Mammary epithelial cell (primary cell): ENCODE results near the gene COL23A1.

Source experiments
- EZH2 ChIP-seq: IDR thresholded peaks from 2 replicates; pipeline ENCODE4 v1.6.1; 2012; ENCODE audit warnings: low read length, inconsistent platforms, borderline replicate concordance
- TF ChIP-seq, protein P1 (sequence below), 2 donors: IDR thresholded peaks in 1 of 2; conservative IDR thresholded peaks in 1 of 2; 2 replicates each; pipeline ENCODE4 v1.5.1; 2011 to 2012; ENCODE audit warnings: inconsistent platforms in 2 of 2, low read length in 2 of 2, mild to moderate bottlenecking in 2 of 2, control low read depth in 1 of 2, low read depth in 1 of 2; ENCODE audit not compliant: insufficient read depth in 1 of 2; ENCODE audit errors: extremely low read depth in 1 of 2

DNA sequence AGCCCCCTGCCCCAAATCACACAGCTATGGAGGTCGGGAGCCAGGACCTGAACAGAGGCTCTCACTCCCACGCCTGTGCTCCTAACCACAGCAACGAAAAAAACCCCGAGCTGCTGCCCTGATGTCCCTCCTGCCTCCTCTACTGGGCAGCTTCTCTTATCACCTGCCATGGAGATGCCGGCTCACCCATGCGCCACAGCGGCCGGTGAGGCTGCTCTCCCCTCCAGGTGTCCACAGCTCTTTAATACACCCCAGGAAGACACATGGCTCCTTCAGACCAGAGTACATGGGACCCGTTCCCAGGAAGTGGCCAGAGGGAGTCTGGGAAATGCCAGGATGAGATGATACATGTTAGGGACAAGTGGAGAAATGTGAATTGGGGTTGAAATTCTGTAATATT, 110.9 kb downstream of the COL23A1 start:
- TF ChIP-seq, protein P1, sequence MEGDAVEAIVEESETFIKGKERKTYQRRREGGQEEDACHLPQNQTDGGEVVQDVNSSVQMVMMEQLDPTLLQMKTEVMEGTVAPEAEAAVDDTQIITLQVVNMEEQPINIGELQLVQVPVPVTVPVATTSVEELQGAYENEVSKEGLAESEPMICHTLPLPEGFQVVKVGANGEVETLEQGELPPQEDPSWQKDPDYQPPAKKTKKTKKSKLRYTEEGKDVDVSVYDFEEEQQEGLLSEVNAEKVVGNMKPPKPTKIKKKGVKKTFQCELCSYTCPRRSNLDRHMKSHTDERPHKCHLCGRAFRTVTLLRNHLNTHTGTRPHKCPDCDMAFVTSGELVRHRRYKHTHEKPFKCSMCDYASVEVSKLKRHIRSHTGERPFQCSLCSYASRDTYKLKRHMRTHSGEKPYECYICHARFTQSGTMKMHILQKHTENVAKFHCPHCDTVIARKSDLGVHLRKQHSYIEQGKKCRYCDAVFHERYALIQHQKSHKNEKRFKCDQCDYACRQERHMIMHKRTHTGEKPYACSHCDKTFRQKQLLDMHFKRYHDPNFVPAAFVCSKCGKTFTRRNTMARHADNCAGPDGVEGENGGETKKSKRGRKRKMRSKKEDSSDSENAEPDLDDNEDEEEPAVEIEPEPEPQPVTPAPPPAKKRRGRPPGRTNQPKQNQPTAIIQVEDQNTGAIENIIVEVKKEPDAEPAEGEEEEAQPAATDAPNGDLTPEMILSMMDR (conservative IDR thresholded peaks at IDR 0.05 in 1 of 2, IDR thresholded peaks at IDR 0.05 in 1 of 2; ENCODE audit: extremely low read depth in 1 of 2, insufficient read depth in 1 of 2, low read depth in 1 of 2, low read length in 2 of 2): no peak
- no peak for TF ChIP-seq EZH2
